IMR-90 (cell line): ENCODE data around the gene ERP44. TPM values are rescaled to one million over a fixed set of nuclear protein-coding genes. Genes with fewer than 3 reads are reported as not detected.

Source experiments
- ATAC-seq: fragments of 200-7000 bp; cut with Tn5 transposase; 2 replicates; pipeline ENCODE4 v1.9.1; 2020; ENCODE audit warnings: low read depth, mild to moderate bottlenecking, moderate library complexity
- BruUV-seq: library from RNA; stranded (reverse); fragments of 400-500 nt; replicated peaks from 2 replicates; lab custom pipeline; 2021; lab: Mats Ljungman, UMichigan
- CTCF ChIA-PET: fragments of 300-600 bp; formaldehyde crosslinking; extraction: SDS; loops from one replicate; lab custom pipeline; 2021; ENCODE audit warnings: antibody characterized with exemption; lab: Yijun Ruan, JAX
- POLR2A ChIA-PET: fragments of 300-600 bp; sonication (Branson Sonifier 250); formaldehyde crosslinking; loops from one replicate; lab custom pipeline; 2022; ENCODE audit warnings: antibody characterized with exemption; ENCODE audit not compliant: unreplicated experiment; lab: Charles Lee
- DNase-seq: peaks from one replicate; pipeline ENCODE4 v3.0.0; 2013
- H2AFZ ChIP-seq: replicated peaks from 2 replicates; pipeline ENCODE3; 2013; ENCODE audit warnings: low read length, mild to moderate bottlenecking; ENCODE audit not compliant: poor library complexity
- H2AK5ac ChIP-seq: 2 replicates; pipeline ENCODE4 v1.6.1; 2013; ENCODE audit warnings: low read depth, low read length, inconsistent platforms
- H2AK9ac ChIP-seq: replicated peaks from 2 replicates; pipeline ENCODE3; 2013; ENCODE audit warnings: mild to moderate bottlenecking, low read depth, low read length, moderate library complexity; ENCODE audit not compliant: poor library complexity
- H2BK120ac ChIP-seq: 2 replicates; pipeline ENCODE4 v1.6.1; 2013; ENCODE audit warnings: low read depth, low read length, inconsistent platforms
- H2BK15ac ChIP-seq: 3 replicates; pipeline ENCODE4 v1.6.1; 2013; ENCODE audit warnings: low read depth, low read length, inconsistent platforms
- H2BK20ac ChIP-seq: 2 replicates; pipeline ENCODE4 v1.6.1; 2013; ENCODE audit warnings: low read depth, mild to moderate bottlenecking, inconsistent platforms, low read length, moderate library complexity
- H2BK5ac ChIP-seq: 2 replicates; pipeline ENCODE4 v1.6.1; 2013; ENCODE audit warnings: mild to moderate bottlenecking, low read depth, low read length, inconsistent platforms; ENCODE audit not compliant: poor library complexity, severe bottlenecking
- H3K14ac ChIP-seq: replicated peaks from 2 replicates; pipeline ENCODE4 v1.6.1; 2013; ENCODE audit warnings: low read depth, low read length, inconsistent platforms
- H3K18ac ChIP-seq: 2 replicates; pipeline ENCODE4 v1.6.1; 2013; ENCODE audit warnings: low read depth, low read length, control low read depth
- H3K23ac ChIP-seq: 2 replicates; pipeline ENCODE4 v1.6.1; 2013; ENCODE audit warnings: low read depth, low read length, inconsistent platforms
- H3K27ac ChIP-seq: 2 replicates; pipeline ENCODE4 v1.5.1; 2013; ENCODE audit warnings: mild to moderate bottlenecking, control low read depth, low read length; ENCODE audit not compliant: insufficient read depth
- H3K27me3 ChIP-seq: 2 replicates; pipeline ENCODE4 v1.6.1; 2013; ENCODE audit warnings: low read length; ENCODE audit not compliant: control insufficient read depth, insufficient read depth
- H3K36me3 ChIP-seq: 2 replicates; pipeline ENCODE4 v1.6.1; 2013; ENCODE audit warnings: low read length, mixed read lengths; ENCODE audit not compliant: control insufficient read depth, insufficient read depth
- H3K4ac ChIP-seq: 2 replicates; pipeline ENCODE4 v1.6.1; 2013; ENCODE audit warnings: low read depth, low read length, inconsistent platforms
- H3K4me1 ChIP-seq: 2 replicates; pipeline ENCODE4 v1.6.1; 2013; ENCODE audit warnings: low read length, mixed read lengths; ENCODE audit not compliant: control insufficient read depth, insufficient read depth
- H3K4me2 ChIP-seq: 2 replicates; pipeline ENCODE4 v1.6.1; 2013; ENCODE audit warnings: low read depth, mild to moderate bottlenecking, control low read depth, low read length, moderate library complexity
- H3K4me3 ChIP-seq: 2 replicates; pipeline ENCODE4 v1.5.1; 2013; ENCODE audit warnings: low read depth, mild to moderate bottlenecking, control low read depth, low read length, moderate library complexity; ENCODE audit not compliant: insufficient read depth
- H3K56ac ChIP-seq: 2 replicates; pipeline ENCODE4 v1.6.1; 2013; ENCODE audit warnings: low read length, inconsistent platforms; ENCODE audit not compliant: insufficient read depth; ENCODE audit errors: extremely low read depth
- H3K79me1 ChIP-seq, 2 experiments: 2 replicates each; pipeline ENCODE4 v1.6.1; 2013; ENCODE audit warnings: low read length in 2 of 2, inconsistent platforms in 1 of 2, low read depth in 1 of 2
- H3K9ac ChIP-seq: 2 replicates; pipeline ENCODE4 v1.6.1; 2013; ENCODE audit warnings: low read depth, low read length, control low read depth
- H3K9me1 ChIP-seq: 2 replicates; pipeline ENCODE4 v1.6.1; 2013; ENCODE audit warnings: low read length, inconsistent platforms; ENCODE audit not compliant: insufficient read depth
- H3K9me3 ChIP-seq: 2 replicates; pipeline ENCODE4 v1.6.1; 2013; ENCODE audit warnings: low read length; ENCODE audit not compliant: control insufficient read depth, insufficient read depth
- H4K20me1 ChIP-seq: 2 replicates; pipeline ENCODE4 v1.6.1; 2013; ENCODE audit warnings: low read length, inconsistent platforms; ENCODE audit not compliant: insufficient read depth
- H4K5ac ChIP-seq: 2 replicates; pipeline ENCODE4 v1.6.1; 2013; ENCODE audit warnings: mild to moderate bottlenecking, low read depth, low read length, control low read depth
- H4K8ac ChIP-seq, 2 experiments: 2 replicates each; pipeline ENCODE4 v1.6.1; 2013; ENCODE audit warnings: low read depth in 2 of 2, low read length in 2 of 2, control low read depth in 1 of 2, inconsistent platforms in 1 of 2
- H4K91ac ChIP-seq: 2 replicates; pipeline ENCODE4 v1.6.1; 2013; ENCODE audit warnings: low read depth, low read length, inconsistent platforms; ENCODE audit not compliant: insufficient read depth
- MAFK ChIP-seq: IDR thresholded peaks from 2 replicates; pipeline ENCODE4 v1.6.1; 2012; ENCODE audit warnings: low read depth, low read length, improper control_type of control experiment
- MAZ ChIP-seq: IDR thresholded peaks from 2 replicates; pipeline ENCODE4 v1.6.1; 2012; ENCODE audit warnings: low read depth, mild to moderate bottlenecking, low read length, improper control_type of control experiment, moderate library complexity, borderline replicate concordance
- NFE2L2 ChIP-seq: fragments of 150-350 bp; IDR thresholded peaks from 2 replicates; pipeline ENCODE4 v1.6.1; 2016; ENCODE audit warnings: low read depth, mild to moderate bottlenecking, low read length
- RFX5 ChIP-seq: IDR thresholded peaks from 2 replicates; pipeline ENCODE4 v1.8.0; 2012; ENCODE audit warnings: low read depth, mild to moderate bottlenecking, low read length, moderate library complexity
- WGBS, 2 experiments: methylation state at CpG; one replicate each; pipeline versions ENCODE4 v1.1.5 to v1.1.7; 2013; ENCODE audit warnings: missing lambda C conversion rate in 2 of 2; ENCODE audit not compliant: insufficient read length in 1 of 2; ENCODE audit errors: extremely low coverage in 2 of 2; 5-methylcytosine and 5-hydroxymethylcytosine counted together
- dilution Hi-C: fragments of 300-500 bp; cut with HindIII; formaldehyde crosslinking; loops from one replicate; pipeline ENCODE4 v1.14.3; 2018; ENCODE audit warnings: low sequenced_read_pairs; ENCODE audit not compliant: unreplicated experiment
- in situ Hi-C: fragments of 300-500 bp; cut with MboI; formaldehyde crosslinking; loops from 3 replicates; pipeline ENCODE4 v1.14.3; 2019; ENCODE audit warnings: low sequenced_read_pairs, inconsistent platforms, mixed read lengths
- intact Hi-C: fragments of 100-400 bp; cut with micrococcal nuclease; formaldehyde crosslinking; loops from 2 replicates; pipeline ENCODE4 v1.10.0; 2022
- polyA plus RNA-seq, 3 experiments: library from polyadenylated mRNA; depleted of rRNA; stranded (reverse); fragments of >200 nt; gene quantifications; 2 replicates each; pipeline ENCODE4 v1.2.3, GENCODE V29; 2012; ENCODE audit warnings: low replicate concordance in 1 of 3
- total RNA-seq: library from RNA; depleted of rRNA; stranded (reverse); fragments of >200 nt; gene quantifications from 2 replicates; pipeline ENCODE4 v1.2.3, GENCODE V29; 2012
- TF ChIP-seq, protein P1 (sequence below): fragments of 150-350 bp; IDR thresholded peaks from 2 replicates; pipeline ENCODE4 v1.6.1; 2016; ENCODE audit warnings: low read depth, mild to moderate bottlenecking, low read length, moderate library complexity, borderline replicate concordance

ERP44 gene
- total and polyA plus RNA-seq, 2 of the 4 experiments (the other 2 are of a cell fraction) = 9.1 to 13.5 TPM

DNA sequence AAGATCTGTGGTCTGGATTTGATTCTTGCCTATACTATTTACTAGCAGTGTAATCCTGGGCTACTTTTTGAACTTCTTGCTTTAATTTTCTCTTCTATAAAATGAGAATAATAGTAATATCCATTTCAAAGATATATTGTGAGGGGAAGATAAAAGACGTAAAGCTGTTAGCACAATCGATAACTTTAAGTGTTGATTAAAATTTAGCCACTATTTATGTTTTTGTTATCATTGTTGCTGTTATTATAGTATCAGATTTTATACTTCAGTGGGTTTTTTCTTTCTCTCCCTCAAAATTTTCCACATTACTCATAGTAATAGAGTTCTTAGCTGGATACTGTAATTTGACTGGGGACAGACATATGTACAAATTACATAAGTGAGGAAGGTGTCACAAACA is 150.3 kb downstream of the ERP44 start:
- intact Hi-C loops (no loop called here), in situ Hi-C loops (no loop called here), dilution Hi-C loops (no loop called here)
- Histone ChIP-seq H2BK20ac (no peak overlapping the region), H3K18ac (no peak overlapping the region), H3K79me1 (no peaks in the 10 kb centered on the region; a peak in 1 of 4 replicates), H4K5ac (no peak overlapping the region), H4K20me1 (no peaks in the 10 kb centered on the region), H3K4me3 (no peak overlapping the region), H3K27me3 (no peaks in the 10 kb centered on the region), H3K9me3 (no peaks in the 10 kb centered on the region), H4K8ac (no peak overlapping the region), H3K4me2 (no peak overlapping the region), H3K23ac (no peak overlapping the region), H2AFZ (no peak overlapping the region), H2AK5ac (no peak overlapping the region), H3K36me3 (no peaks in the 10 kb centered on the region), H2AK9ac (no peak overlapping the region), H3K9ac (no peak overlapping the region), H3K56ac (no peak overlapping the region), H2BK5ac (no peak overlapping the region), H2BK120ac (no peak overlapping the region), H3K27ac (no peak overlapping the region), H3K4ac (no peak overlapping the region), H3K4me1 (0 out of 2 replicates have a peak, but pooled peaks cover 1% of the 10 kb centered on the region), H3K14ac (no peak overlapping the region), H4K91ac (no peak overlapping the region), H2BK15ac (no peak overlapping the region), H3K9me1 (no peaks in the 10 kb centered on the region)
- ATAC-seq (no peak), DNase-seq (no peak)
- no CpG with 5 or more reads among the region's 2 CpGs for WGBS, 2 experiments
- ChIA-PET CTCF (interaction anchor here (1.1 kb wide), 1 partner anchor 31 kb away, joined by 3 read pairs; no protein-coding TSS in a partner anchor), POLR2A (no interaction called here)
- TF ChIP-seq, protein P1, sequence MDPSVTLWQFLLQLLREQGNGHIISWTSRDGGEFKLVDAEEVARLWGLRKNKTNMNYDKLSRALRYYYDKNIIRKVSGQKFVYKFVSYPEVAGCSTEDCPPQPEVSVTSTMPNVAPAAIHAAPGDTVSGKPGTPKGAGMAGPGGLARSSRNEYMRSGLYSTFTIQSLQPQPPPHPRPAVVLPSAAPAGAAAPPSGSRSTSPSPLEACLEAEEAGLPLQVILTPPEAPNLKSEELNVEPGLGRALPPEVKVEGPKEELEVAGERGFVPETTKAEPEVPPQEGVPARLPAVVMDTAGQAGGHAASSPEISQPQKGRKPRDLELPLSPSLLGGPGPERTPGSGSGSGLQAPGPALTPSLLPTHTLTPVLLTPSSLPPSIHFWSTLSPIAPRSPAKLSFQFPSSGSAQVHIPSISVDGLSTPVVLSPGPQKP = no peak
- no peak for TF ChIP-seq NFE2L2
- no peak for TF ChIP-seq MAZ
- TF ChIP-seq MAFK = no peak
- no peak for TF ChIP-seq RFX5
- no TSS peak for BruUV-seq
